ENCODE results near the gene KLHL22.

The KLHL22 gene

GRCh38 chr22:20433191-20433590, 62.4 kb downstream of the KLHL22 start:
- Histone ChIP-seq H3K4me3 (ENCODE audit: low read depth, low read length) (no peak overlapping the region), H3K27me3 (ENCODE audit: control insufficient read depth, insufficient read depth, low read length) (no peaks in the 10 kb centered on the region), H3K79me2 (no peaks in the 10 kb centered on the region), H3K36me3 (ENCODE audit: control insufficient read depth, insufficient read depth, low read length) (no peaks in the 10 kb centered on the region), H3K4me2 (ENCODE audit: low read length) (no peak overlapping the region), H2AFZ (no peak overlapping the region), H3K9me3 (ENCODE audit: control insufficient read depth, low read length) (no peaks in the 10 kb centered on the region), H3K4me1 (no peaks in the 10 kb centered on the region), H3K27ac (no peak overlapping the region), H3K9ac (no peak overlapping the region)
- TF ChIP-seq, protein P1, sequence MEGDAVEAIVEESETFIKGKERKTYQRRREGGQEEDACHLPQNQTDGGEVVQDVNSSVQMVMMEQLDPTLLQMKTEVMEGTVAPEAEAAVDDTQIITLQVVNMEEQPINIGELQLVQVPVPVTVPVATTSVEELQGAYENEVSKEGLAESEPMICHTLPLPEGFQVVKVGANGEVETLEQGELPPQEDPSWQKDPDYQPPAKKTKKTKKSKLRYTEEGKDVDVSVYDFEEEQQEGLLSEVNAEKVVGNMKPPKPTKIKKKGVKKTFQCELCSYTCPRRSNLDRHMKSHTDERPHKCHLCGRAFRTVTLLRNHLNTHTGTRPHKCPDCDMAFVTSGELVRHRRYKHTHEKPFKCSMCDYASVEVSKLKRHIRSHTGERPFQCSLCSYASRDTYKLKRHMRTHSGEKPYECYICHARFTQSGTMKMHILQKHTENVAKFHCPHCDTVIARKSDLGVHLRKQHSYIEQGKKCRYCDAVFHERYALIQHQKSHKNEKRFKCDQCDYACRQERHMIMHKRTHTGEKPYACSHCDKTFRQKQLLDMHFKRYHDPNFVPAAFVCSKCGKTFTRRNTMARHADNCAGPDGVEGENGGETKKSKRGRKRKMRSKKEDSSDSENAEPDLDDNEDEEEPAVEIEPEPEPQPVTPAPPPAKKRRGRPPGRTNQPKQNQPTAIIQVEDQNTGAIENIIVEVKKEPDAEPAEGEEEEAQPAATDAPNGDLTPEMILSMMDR (IDR thresholded peaks at IDR 0.05), result no peak

GRCh38 chr22:20432244-20432686, 63.3 kb downstream of the KLHL22 start:
- Histone ChIP-seq H3K79me2 (no peaks in the 10 kb centered on the region), H3K9ac (no peak overlapping the region), H3K9me3 (ENCODE audit: control insufficient read depth, low read length) (no peaks in the 10 kb centered on the region), H3K4me3 (ENCODE audit: low read depth, low read length) (no peak overlapping the region), H3K27ac (no peak overlapping the region), H2AFZ (no peak overlapping the region), H3K36me3 (ENCODE audit: control insufficient read depth, insufficient read depth, low read length) (no peaks in the 10 kb centered on the region), H3K27me3 (ENCODE audit: control insufficient read depth, insufficient read depth, low read length) (peaks cover under 1% of the 10 kb centered on the region), H3K4me2 (ENCODE audit: low read length) (no peak overlapping the region), H3K4me1 (no peaks in the 10 kb centered on the region)
- TF ChIP-seq, protein P1 (IDR thresholded peaks at IDR 0.05), result no peak

DNA sequence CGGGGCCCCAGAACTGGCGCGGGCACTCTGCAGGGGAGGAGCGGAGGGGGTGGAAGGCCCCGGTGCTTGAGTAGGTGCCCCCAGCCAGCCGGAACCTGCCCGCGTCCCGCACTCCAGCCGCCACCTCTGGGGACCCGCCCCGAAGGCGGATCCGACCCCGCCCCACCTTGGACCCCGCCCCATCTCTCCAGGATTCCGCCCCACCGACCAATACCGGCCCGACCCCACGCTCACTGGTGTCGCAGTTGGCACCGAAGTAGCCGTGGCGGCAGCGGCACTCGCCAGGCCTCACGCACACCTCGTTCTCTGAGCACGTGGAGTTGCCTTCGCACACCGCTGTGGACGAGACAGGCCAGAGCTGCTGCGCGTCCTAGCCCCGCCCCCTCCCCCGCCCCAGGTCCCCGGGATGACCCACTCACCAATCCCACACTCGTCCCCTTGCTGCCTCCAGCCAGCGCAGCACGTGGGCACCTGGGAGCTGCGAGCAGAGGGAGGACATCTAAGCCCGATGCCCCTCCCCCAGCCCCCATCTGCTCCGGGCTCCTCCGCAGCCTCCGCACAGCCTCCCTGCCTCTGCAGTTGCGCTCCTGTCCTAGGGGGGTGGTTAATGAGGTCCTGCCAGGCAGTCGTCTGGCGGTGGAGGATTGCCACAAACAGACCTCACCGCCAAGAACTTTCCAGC, 63.9 kb downstream of the KLHL22 start:
- Histone ChIP-seq H3K9ac (no peak overlapping the region), H3K4me1 (no peaks in the 10 kb centered on the region), H3K36me3 (ENCODE audit: control insufficient read depth, insufficient read depth, low read length) (no peaks in the 10 kb centered on the region), H3K4me3 (ENCODE audit: low read depth, low read length) (peak overlapping the region; percentile 24), H3K9me3 (ENCODE audit: control insufficient read depth, low read length) (no peaks in the 10 kb centered on the region), H3K4me2 (ENCODE audit: low read length) (peak overlapping the region; percentile 62), H3K27ac (no peak overlapping the region), H3K79me2 (no peaks in the 10 kb centered on the region), H3K27me3 (ENCODE audit: control insufficient read depth, insufficient read depth, low read length) (peaks cover 4% of the 10 kb centered on the region), H2AFZ (no peak overlapping the region)
- TF ChIP-seq, protein P1 (IDR thresholded peaks at IDR 0.05), result no peak

GRCh38 chr22:20430720-20431510, 64.7 kb downstream of the KLHL22 start:
- Histone ChIP-seq H3K36me3 (ENCODE audit: control insufficient read depth, insufficient read depth, low read length) (no peaks in the 10 kb centered on the region), H3K9ac (no peak overlapping the region), H3K9me3 (ENCODE audit: control insufficient read depth, low read length) (no peaks in the 10 kb centered on the region), H2AFZ (no peak overlapping the region), H3K27me3 (ENCODE audit: control insufficient read depth, insufficient read depth, low read length) (peaks cover 9% of the 10 kb centered on the region), H3K27ac (no peak overlapping the region), H3K79me2 (no peaks in the 10 kb centered on the region), H3K4me2 (ENCODE audit: low read length) (peak overlapping the region; percentile 62), H3K4me3 (ENCODE audit: low read depth, low read length) (peak overlapping the region; percentile 24), H3K4me1 (no peaks in the 10 kb centered on the region)
- TF ChIP-seq, protein P1 (IDR thresholded peaks at IDR 0.05), result no peak
